Suppressor macrophage treated with lipopolysaccharide for 1 hour (primary cell): ENCODE measurements around the gene LMF2.

Experiments
- DNase-seq, 3 donors: peaks; one replicate each; pipeline ENCODE4 v3.0.0-alpha.2; 2020 to 2022

Gene LMF2

GRCh38 chr22:50482107-50483074 lies 25.1 kb downstream of the LMF2 start:
- no peak for DNase-seq

GRCh38 chr22:50481440-50482106 lies 25.9 kb downstream of the LMF2 start, which contains the start of gene ADM2:
Gene ADM2, plus strand, starts transcription at chr22:50481543. Its CDS starts 305 bp downstream, at chr22:50481848.
- DNase-seq = peak; percentile 19 to 55 (median 30)

- no peak for DNase-seq
Observed at GRCh38 chr22:50481045-50481439, 26.5 kb downstream of the LMF2 start.

GRCh38 chr22:50479721-50480120 lies 27.8 kb downstream of the LMF2 start:
- DNase-seq = peak; percentile 39 to 62 (median 52)

GRCh38 chr22:50477923-50478322 lies 29.6 kb downstream of the LMF2 start:
- no peak for DNase-seq

- no peak for DNase-seq
Observed at GRCh38 chr22:50476868-50477267, 30.6 kb downstream of the LMF2 start.

GRCh38 chr22:50475652-50476002 lies 31.9 kb downstream of the LMF2 start:
- no peak for DNase-seq

- peak; percentile 94 to 98 (median 97) for DNase-seq
Observed at GRCh38 chr22:50474710-50475651, 32.5 kb downstream of the LMF2 start, which contains the start of gene SBF1. Gene SBF1, minus strand, starts transcription at chr22:50475035. Its CDS starts 195 bp downstream, at chr22:50474840.

- DNase-seq = peak; percentile 53 to 77 (median 62)
Observed at GRCh38 chr22:50473855-50474671, 33.4 kb downstream of the LMF2 start.

- DNase-seq = no peak
Observed at GRCh38 chr22:50473088-50473487, 34.4 kb downstream of the LMF2 start.

- DNase-seq = no peak
Observed at GRCh38 chr22:50471962-50472361, 35.5 kb downstream of the LMF2 start.

- no peak for DNase-seq
Observed at GRCh38 chr22:50471197-50471847, 36.2 kb downstream of the LMF2 start.

GRCh38 chr22:50470491-50470890 lies 37.0 kb downstream of the LMF2 start:
- DNase-seq = no peak

GRCh38 chr22:50469377-50470305 lies 37.9 kb downstream of the LMF2 start:
- DNase-seq = peak in 2 of 3 donors; percentile 26 to 38

GRCh38 chr22:50468626-50469025 lies 38.9 kb downstream of the LMF2 start:
- no peak for DNase-seq

- DNase-seq = no peak
Observed at GRCh38 chr22:50467773-50468440, 39.6 kb downstream of the LMF2 start.

GRCh38 chr22:50467341-50467740 lies 40.2 kb downstream of the LMF2 start:
- no peak for DNase-seq

- DNase-seq = no peak
Observed at GRCh38 chr22:50465066-50465930, 42.2 kb downstream of the LMF2 start.
